Ishikawa (cell line): Measurements from ENCODE around the gene ITFG1.

Experiments used
- CEBPB ChIP-seq: IDR thresholded peaks from 2 replicates; pipeline ENCODE4 v1.6.1; 2012
- CREB1 ChIP-seq: IDR thresholded peaks from 2 replicates; pipeline ENCODE4 v1.6.1; 2012; ENCODE audit warnings: low read depth
- EGR1 ChIP-seq: IDR thresholded peaks from 2 replicates; pipeline ENCODE4 v1.6.1; 2012
- EP300 ChIP-seq: IDR thresholded peaks from 2 replicates; pipeline ENCODE4 v1.6.1; 2012; ENCODE audit warnings: borderline replicate concordance
- FOXM1 ChIP-seq: IDR thresholded peaks from 2 replicates; pipeline ENCODE4 v1.6.1; 2012; ENCODE audit warnings: low read depth, borderline replicate concordance
- NFIC ChIP-seq: IDR thresholded peaks from 2 replicates; pipeline ENCODE4 v1.6.1; 2012
- RAD21 ChIP-seq: IDR thresholded peaks from 2 replicates; pipeline ENCODE4 v1.6.1; 2012; ENCODE audit warnings: low read depth
- TAF1 ChIP-seq: IDR thresholded peaks from 2 replicates; pipeline ENCODE4 v1.6.1; 2012; ENCODE audit warnings: low read depth, mild to moderate bottlenecking
- TCF12 ChIP-seq: IDR thresholded peaks from 2 replicates; pipeline ENCODE4 v1.6.1; 2012; ENCODE audit warnings: low read depth
- TEAD4 ChIP-seq: IDR thresholded peaks from 2 replicates; pipeline ENCODE4 v1.6.1; 2012
- YY1 ChIP-seq: IDR thresholded peaks from 2 replicates; pipeline ENCODE4 v1.6.1; 2012; ENCODE audit warnings: low read depth
- ZBTB7A ChIP-seq: IDR thresholded peaks from 2 replicates; pipeline ENCODE4 v1.6.1; 2012; ENCODE audit warnings: low read depth
- TF ChIP-seq, protein P1 (sequence below): IDR thresholded peaks from 2 replicates; pipeline ENCODE4 v1.6.1; 2012; ENCODE audit warnings: low read depth, mild to moderate bottlenecking
- TF ChIP-seq, protein P2 (sequence below): IDR thresholded peaks from 2 replicates; pipeline ENCODE4 v1.6.1; 2012
- TF ChIP-seq, protein P3 (sequence below): IDR thresholded peaks from 2 replicates; pipeline ENCODE4 v1.6.1; 2012

Gene ITFG1

DNA sequence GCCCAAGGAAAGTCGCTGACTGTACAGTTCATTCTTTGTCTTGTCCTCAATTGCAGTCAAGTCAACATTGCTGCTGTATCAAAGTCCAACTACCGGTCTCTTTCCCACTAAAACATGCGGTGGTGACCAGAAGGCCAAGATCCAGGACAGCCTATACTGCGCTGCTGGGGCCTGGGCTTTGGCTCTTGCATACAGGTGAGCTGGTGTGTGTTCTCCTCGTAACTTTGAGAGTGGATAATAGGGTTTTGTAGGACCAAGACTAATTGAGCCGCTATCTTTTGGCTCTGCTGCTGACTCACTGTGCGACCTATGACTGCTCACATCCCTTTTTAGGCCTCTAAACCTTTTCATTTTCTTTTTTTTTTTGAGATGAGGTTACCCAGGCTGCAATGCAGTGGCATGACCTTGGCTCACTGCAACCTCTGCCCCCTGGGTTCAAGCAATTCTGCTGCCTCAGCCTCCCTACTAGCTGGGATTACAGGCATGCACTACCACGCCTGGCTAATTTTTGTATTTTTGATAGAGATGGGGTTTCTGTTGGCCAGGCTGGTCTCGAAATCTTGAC is 38.9 kb upstream of the ITFG1 start:
- TF ChIP-seq TCF12: no peak
- TF ChIP-seq FOXM1: no peak
- TF ChIP-seq, protein P1, sequence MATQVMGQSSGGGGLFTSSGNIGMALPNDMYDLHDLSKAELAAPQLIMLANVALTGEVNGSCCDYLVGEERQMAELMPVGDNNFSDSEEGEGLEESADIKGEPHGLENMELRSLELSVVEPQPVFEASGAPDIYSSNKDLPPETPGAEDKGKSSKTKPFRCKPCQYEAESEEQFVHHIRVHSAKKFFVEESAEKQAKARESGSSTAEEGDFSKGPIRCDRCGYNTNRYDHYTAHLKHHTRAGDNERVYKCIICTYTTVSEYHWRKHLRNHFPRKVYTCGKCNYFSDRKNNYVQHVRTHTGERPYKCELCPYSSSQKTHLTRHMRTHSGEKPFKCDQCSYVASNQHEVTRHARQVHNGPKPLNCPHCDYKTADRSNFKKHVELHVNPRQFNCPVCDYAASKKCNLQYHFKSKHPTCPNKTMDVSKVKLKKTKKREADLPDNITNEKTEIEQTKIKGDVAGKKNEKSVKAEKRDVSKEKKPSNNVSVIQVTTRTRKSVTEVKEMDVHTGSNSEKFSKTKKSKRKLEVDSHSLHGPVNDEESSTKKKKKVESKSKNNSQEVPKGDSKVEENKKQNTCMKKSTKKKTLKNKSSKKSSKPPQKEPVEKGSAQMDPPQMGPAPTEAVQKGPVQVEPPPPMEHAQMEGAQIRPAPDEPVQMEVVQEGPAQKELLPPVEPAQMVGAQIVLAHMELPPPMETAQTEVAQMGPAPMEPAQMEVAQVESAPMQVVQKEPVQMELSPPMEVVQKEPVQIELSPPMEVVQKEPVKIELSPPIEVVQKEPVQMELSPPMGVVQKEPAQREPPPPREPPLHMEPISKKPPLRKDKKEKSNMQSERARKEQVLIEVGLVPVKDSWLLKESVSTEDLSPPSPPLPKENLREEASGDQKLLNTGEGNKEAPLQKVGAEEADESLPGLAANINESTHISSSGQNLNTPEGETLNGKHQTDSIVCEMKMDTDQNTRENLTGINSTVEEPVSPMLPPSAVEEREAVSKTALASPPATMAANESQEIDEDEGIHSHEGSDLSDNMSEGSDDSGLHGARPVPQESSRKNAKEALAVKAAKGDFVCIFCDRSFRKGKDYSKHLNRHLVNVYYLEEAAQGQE: no peak
- no peak for TF ChIP-seq EP300
- no peak for TF ChIP-seq RAD21

DNA sequence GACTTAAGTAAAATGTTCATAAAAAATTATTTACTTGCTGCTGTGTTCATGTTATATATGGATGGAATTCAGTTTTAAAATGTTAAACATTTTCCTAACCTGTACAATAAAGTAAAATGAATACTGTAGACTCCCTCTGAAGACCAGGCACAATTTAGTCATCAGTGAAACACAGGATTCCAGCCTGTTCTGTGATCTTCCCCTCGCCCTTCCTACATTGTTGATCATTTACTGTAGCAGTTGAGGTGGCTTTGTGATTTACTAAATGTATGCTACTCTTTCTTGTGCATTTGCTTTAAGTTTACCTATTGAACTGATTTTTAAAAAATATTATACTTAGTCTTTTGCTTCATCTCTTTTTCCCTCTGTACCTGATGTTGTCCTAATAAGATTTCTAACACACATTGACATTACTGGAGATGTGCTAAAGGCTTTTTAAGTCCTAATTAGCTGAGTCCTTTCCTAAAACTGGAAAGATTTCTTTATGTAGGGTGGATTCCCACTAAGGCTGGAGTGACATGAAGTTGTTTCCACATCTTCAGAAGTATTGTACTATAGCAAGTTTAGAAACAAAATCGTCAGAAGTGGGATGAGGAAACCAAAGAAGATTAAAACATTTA is 38.3 kb upstream of the ITFG1 start:
- TF ChIP-seq EGR1: no peak
- TF ChIP-seq TAF1: no peak
- no peak for TF ChIP-seq YY1
- no peak for TF ChIP-seq CEBPB
- no peak for TF ChIP-seq ZBTB7A
- TF ChIP-seq, protein P2, sequence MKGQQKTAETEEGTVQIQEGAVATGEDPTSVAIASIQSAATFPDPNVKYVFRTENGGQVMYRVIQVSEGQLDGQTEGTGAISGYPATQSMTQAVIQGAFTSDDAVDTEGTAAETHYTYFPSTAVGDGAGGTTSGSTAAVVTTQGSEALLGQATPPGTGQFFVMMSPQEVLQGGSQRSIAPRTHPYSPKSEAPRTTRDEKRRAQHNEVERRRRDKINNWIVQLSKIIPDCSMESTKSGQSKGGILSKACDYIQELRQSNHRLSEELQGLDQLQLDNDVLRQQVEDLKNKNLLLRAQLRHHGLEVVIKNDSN: no peak
- TF ChIP-seq FOXM1: no peak
- no peak for TF ChIP-seq TCF12
- no peak for TF ChIP-seq RAD21
- TF ChIP-seq CREB1: no peak
- TF ChIP-seq NFIC: no peak

DNA sequence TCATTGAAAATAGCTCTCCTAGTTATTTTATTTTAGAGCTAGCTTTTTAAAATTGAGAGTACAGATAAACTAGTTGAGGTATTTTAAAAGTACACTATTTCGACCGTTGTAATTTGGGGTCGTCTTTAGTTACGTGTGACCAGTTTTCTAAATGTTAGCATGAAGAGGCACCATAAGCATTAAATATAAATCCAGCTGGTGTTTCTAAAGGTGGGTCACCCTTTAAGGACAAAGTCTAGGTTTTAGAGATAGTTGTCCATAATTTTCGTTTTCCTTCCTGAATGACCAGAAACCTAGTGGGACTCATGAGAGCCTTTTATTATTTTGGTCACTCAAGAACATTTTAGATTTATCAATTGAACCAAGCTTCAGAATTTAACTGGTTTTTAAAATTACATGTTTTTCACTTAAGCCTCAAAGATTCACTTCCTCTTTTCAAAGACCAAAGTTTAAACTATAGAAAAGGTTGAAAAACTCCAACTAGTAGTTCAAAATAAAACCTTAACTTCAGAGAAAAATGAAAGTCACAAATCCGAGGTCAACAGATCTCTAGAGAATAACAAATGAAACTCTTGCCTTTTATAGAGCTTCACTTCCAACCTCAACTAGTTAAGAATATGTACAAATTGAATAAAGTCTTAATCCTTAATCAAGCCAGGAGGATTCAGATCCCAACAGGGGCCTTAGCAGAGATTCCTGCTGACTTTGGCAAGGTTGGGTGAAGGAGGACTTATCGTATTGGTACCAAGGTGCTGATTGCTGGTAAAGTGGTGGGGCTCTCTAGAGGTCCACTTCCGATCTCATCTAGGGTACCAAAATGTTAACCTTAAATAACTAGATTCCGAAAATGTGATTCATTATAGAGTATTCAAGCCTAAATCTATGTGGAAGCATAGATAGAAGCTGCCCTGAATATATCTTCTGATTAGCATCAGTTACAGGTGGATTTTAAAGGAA is 32.8 kb upstream of the ITFG1 start:
- no peak for TF ChIP-seq CEBPB
- TF ChIP-seq, protein P1: no peak
- TF ChIP-seq EP300: no peak
- no peak for TF ChIP-seq ZBTB7A
- TF ChIP-seq YY1: no peak
- no peak for TF ChIP-seq CREB1

DNA sequence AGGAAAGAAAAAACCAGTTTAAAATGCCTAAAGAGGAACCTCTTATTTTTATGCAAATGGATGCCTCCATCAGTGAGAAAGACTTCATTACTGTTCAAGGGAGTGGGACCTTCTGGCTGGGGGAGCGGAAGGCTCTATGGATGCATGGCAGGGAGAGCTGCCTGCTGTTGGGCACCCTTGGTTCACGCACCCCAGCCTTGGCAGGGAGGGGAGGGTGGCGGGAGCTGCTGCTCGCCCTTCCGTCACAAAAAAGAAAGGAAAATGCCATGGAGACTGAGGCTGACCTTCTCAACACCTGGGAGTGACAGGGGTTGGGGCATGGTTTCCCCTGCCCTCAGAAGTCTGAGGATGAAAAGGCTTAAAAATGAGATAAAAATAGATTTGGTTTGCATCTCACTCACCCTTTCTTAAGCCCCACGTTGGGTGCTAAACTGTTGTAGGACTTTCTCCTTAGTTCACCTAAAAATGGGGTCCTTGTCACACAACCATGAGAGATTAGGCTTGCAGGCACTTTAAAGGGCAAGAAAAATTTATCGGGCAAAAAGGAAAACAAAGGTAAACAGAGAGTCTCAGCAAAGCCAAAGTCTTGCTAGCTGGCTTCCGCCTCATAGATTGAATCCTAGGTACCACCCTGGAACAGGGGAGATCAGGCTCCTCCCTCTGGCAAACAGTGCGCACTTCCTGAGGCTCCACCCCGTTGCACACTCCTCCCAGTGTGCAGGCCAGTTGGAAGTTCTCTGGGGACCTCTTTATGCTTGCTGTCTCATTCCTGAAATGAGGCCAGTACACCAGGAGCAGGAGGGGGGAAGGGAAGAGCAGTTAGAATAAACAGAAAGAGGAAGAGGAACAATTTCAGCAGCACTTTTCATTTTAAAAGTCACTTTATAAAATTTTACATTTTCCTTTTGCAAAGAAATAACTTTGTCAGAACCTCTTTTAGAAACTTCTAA is 31.8 kb upstream of the ITFG1 start:
- TF ChIP-seq CREB1 (no peak), TCF12 (no peak), YY1 (no peak), EP300 (no peak), NFIC (no peak), RAD21 (no peak), CEBPB (no peak), TEAD4 (no peak), FOXM1 (no peak), ZBTB7A (no peak), TAF1 (no peak)
- TF ChIP-seq, protein P1: no peak
- TF ChIP-seq, protein P2: no peak
- TF ChIP-seq, protein P3, sequence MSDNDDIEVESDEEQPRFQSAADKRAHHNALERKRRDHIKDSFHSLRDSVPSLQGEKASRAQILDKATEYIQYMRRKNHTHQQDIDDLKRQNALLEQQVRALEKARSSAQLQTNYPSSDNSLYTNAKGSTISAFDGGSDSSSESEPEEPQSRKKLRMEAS: no peak
